ENCODE results near the gene AQP2.

AQP2 gene

DNA sequence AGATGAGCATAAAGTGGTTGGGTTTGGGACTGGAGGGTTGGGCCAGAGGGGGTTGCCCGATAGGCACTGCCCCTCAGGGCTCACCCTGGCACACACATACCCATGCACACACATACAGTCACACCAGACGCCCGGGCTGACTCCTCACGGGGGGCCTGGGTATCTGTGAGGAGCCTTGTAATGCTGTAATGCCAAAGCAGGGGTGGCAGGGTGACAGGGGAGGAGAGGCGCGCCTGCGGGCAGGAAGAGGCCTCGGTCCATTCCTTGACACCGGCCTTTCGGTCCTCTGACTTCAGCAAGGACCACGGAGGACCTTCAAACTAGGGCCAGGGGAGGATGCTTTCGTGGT lies 47.2 kb upstream of the AQP2 start:
- TF ChIP-seq TAF1 (IDR thresholded peaks at IDR 0.05; ENCODE audit: borderline replicate concordance, insufficient read depth, low read length) (no peak), POLR2AphosphoS5 (IDR thresholded peaks at IDR 0.05; ENCODE audit: low read depth, low read length) (no peak), FOXP2 (optimal IDR thresholded peaks at IDR 0.05; ENCODE audit: borderline replicate concordance, extremely low read depth, extremely low read length, insufficient read depth) (no peak), SIN3A (IDR thresholded peaks at IDR 0.05; ENCODE audit: borderline replicate concordance, insufficient read depth, low read length) (no peak)
- TF ChIP-seq, protein P1, sequence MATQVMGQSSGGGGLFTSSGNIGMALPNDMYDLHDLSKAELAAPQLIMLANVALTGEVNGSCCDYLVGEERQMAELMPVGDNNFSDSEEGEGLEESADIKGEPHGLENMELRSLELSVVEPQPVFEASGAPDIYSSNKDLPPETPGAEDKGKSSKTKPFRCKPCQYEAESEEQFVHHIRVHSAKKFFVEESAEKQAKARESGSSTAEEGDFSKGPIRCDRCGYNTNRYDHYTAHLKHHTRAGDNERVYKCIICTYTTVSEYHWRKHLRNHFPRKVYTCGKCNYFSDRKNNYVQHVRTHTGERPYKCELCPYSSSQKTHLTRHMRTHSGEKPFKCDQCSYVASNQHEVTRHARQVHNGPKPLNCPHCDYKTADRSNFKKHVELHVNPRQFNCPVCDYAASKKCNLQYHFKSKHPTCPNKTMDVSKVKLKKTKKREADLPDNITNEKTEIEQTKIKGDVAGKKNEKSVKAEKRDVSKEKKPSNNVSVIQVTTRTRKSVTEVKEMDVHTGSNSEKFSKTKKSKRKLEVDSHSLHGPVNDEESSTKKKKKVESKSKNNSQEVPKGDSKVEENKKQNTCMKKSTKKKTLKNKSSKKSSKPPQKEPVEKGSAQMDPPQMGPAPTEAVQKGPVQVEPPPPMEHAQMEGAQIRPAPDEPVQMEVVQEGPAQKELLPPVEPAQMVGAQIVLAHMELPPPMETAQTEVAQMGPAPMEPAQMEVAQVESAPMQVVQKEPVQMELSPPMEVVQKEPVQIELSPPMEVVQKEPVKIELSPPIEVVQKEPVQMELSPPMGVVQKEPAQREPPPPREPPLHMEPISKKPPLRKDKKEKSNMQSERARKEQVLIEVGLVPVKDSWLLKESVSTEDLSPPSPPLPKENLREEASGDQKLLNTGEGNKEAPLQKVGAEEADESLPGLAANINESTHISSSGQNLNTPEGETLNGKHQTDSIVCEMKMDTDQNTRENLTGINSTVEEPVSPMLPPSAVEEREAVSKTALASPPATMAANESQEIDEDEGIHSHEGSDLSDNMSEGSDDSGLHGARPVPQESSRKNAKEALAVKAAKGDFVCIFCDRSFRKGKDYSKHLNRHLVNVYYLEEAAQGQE (IDR thresholded peaks at IDR 0.05; ENCODE audit: insufficient read depth in 1 of 2, low read depth in 2 of 2, low read length in 2 of 2): no peak

- TF ChIP-seq, protein P1 (IDR thresholded peaks at IDR 0.05; ENCODE audit: insufficient read depth in 1 of 2, low read depth in 2 of 2, low read length in 2 of 2): no peak
- TF ChIP-seq FOXP2 (optimal IDR thresholded peaks at IDR 0.05; ENCODE audit: borderline replicate concordance, extremely low read depth, extremely low read length, insufficient read depth): no peak
- no peak for TF ChIP-seq SIN3A (IDR thresholded peaks at IDR 0.05; ENCODE audit: borderline replicate concordance, insufficient read depth, low read length)
- TF ChIP-seq POLR2AphosphoS5 (IDR thresholded peaks at IDR 0.05; ENCODE audit: low read depth, low read length): no peak
- TF ChIP-seq TAF1 (IDR thresholded peaks at IDR 0.05; ENCODE audit: borderline replicate concordance, insufficient read depth, low read length): no peak
Observed at GRCh38 chr12:49903700-49904423, 46.7 kb upstream of the AQP2 start, which contains the start of gene FAIM2. FAIM2 (minus strand) TSS chr12:49903900; CDS start chr12:49903792, 108 bp downstream.

GRCh38 chr12:49904601-49905000 lies 45.9 kb upstream of the AQP2 start:
- no peak for TF ChIP-seq POLR2AphosphoS5 (IDR thresholded peaks at IDR 0.05; ENCODE audit: low read depth, low read length)
- TF ChIP-seq SIN3A (IDR thresholded peaks at IDR 0.05; ENCODE audit: borderline replicate concordance, insufficient read depth, low read length): no peak
- TF ChIP-seq, protein P1 (IDR thresholded peaks at IDR 0.05; ENCODE audit: insufficient read depth in 1 of 2, low read depth in 2 of 2, low read length in 2 of 2): no peak
- no peak for TF ChIP-seq FOXP2 (optimal IDR thresholded peaks at IDR 0.05; ENCODE audit: borderline replicate concordance, extremely low read depth, extremely low read length, insufficient read depth)

DNA sequence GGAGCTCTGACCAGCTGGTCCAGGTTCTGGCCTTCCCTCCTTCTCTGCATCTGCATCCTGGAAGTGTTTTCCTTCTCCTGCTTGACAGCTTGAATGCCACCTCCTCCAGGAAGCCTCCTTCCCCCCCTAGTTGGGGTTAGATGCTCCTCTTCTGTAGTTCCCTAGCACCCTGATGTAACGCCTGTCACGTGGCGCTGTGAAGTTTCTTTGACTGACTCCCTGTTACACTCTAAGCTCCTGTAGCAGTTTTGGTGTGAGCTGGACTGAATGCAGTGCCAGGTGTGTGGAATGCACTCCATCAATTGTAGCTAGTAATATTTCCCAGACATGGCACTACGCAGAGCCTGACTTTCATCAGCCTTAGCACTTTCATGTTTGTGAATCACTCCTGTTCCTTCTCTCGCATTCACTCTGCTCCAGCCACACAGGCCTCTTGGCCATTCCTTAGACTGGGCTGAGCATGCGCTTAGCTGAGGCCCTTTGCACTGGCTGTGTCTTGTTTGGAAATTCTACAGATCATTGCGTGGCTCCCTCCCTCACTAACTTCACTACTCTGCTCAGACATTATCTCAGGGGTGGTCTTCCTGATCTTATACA lies 44.7 kb upstream of the AQP2 start:
- no peak for TF ChIP-seq FOXP2 (optimal IDR thresholded peaks at IDR 0.05; ENCODE audit: borderline replicate concordance, extremely low read depth, extremely low read length, insufficient read depth)
- TF ChIP-seq POLR2AphosphoS5 (IDR thresholded peaks at IDR 0.05; ENCODE audit: low read depth, low read length): no peak
- no peak for TF ChIP-seq SIN3A (IDR thresholded peaks at IDR 0.05; ENCODE audit: borderline replicate concordance, insufficient read depth, low read length)
- TF ChIP-seq, protein P1 (IDR thresholded peaks at IDR 0.05; ENCODE audit: insufficient read depth in 1 of 2, low read depth in 2 of 2, low read length in 2 of 2): no peak
- no peak for TF ChIP-seq TAF1 (IDR thresholded peaks at IDR 0.05; ENCODE audit: borderline replicate concordance, insufficient read depth, low read length)

All from PFSK-1 (cell line).